GM12874 (cell line): ENCODE results near the gene CCL15.

ENCODE experiments used
- TF ChIP-seq, protein P1 (sequence below): IDR thresholded peaks from 2 replicates; pipeline ENCODE4 v1.5.1; 2011; ENCODE audit warnings: low read depth, mild to moderate bottlenecking, control low read depth, low read length, moderate library complexity; ENCODE audit not compliant: insufficient read depth

CCL15 gene

GRCh38 chr17:36001110-36001771 is at the start of gene CCL15:
CCL15 (minus strand) TSS chr17:36001553; CDS start chr17:36001492, 61 bp downstream.
- TF ChIP-seq, protein P1, sequence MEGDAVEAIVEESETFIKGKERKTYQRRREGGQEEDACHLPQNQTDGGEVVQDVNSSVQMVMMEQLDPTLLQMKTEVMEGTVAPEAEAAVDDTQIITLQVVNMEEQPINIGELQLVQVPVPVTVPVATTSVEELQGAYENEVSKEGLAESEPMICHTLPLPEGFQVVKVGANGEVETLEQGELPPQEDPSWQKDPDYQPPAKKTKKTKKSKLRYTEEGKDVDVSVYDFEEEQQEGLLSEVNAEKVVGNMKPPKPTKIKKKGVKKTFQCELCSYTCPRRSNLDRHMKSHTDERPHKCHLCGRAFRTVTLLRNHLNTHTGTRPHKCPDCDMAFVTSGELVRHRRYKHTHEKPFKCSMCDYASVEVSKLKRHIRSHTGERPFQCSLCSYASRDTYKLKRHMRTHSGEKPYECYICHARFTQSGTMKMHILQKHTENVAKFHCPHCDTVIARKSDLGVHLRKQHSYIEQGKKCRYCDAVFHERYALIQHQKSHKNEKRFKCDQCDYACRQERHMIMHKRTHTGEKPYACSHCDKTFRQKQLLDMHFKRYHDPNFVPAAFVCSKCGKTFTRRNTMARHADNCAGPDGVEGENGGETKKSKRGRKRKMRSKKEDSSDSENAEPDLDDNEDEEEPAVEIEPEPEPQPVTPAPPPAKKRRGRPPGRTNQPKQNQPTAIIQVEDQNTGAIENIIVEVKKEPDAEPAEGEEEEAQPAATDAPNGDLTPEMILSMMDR = no peak

DNA sequence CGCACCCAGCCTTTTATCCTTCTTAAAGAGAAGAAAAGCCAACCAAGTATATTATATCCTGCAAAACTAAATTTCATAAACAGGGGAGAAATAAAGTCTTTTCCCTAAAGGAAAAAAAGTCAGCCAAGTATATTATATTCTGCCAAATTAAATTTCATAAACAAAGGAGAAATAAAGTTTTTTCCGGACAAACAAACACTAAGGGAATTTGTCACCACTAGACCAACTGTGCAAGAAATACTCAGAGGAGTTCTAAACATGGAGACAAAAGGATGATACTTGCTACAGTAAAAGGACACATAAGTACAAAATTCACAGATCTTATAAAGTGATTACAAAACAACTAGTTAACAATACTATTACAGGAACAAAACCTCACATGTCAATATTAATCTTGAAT is 48.3 kb upstream of the CCL15 start:
- TF ChIP-seq, protein P1 = no peak

GRCh38 chr17:36048066-36048465 is 46.7 kb upstream of the CCL15 start:
- TF ChIP-seq, protein P1 = no peak

GRCh38 chr17:36036235-36036634 is 34.9 kb upstream of the CCL15 start:
- TF ChIP-seq, protein P1 = no peak

DNA sequence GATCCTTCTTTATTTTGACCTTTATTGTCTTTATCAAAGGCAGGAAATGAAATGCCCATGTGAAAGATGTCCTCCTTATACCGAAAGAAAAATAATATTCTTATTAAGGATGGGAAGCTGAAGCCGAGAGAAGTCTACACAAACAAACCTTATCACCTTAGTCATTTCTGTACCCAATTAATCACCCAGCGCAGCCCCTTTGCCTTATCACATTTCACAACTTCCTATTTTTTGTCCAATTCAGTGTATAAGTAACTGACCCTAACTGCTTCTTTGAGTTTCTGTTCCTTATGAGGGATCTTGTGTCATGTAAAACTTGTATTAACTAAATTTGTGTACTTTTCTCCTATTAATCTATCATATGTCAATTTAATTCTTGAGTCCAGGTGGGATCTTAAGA is 32.8 kb upstream of the CCL15 start:
- TF ChIP-seq, protein P1 = no peak

GRCh38 chr17:36030956-36031355 is 29.6 kb upstream of the CCL15 start:
- TF ChIP-seq, protein P1 = no peak

- TF ChIP-seq, protein P1 = no peak
Observed at GRCh38 chr17:36027761-36028160, 26.4 kb upstream of the CCL15 start.
